CD4-positive, CD25-positive, alpha-beta regulatory T cell (primary cell): Measurements from ENCODE around the gene GALNT18. TPM values are rescaled to one million over a fixed set of nuclear protein-coding genes. Genes with fewer than 3 reads are reported as not detected.

Experiments used
- ATAC-seq, 2 donors: fragments of 150-1000 bp; cut with Tn5 transposase; one replicate each; pipeline ENCODE4 v1.10.0; 2021; ENCODE audit warnings: low read depth in 2 of 2, moderate number of reproducible peaks in 2 of 2, moderate library complexity in 1 of 2
- DNase-seq, 3 donors: peaks; one replicate each; pipeline versions ENCODE4 v3.0.0 to v3.0.0-alpha.2; 2012 to 2022; ENCODE audit warnings: mixed read lengths in 1 of 3
- H3K27ac ChIP-seq: one replicate; pipeline ENCODE4 v1.7.0; 2013; ENCODE audit warnings: mild to moderate bottlenecking, low read length; ENCODE audit not compliant: insufficient read depth, poor library complexity, severe bottlenecking
- H3K27me3 ChIP-seq: one replicate; pipeline ENCODE4 v1.7.0; 2013; ENCODE audit warnings: low read length; ENCODE audit not compliant: control insufficient read depth, insufficient read depth
- H3K36me3 ChIP-seq: one replicate; pipeline ENCODE4 v1.7.0; 2013; ENCODE audit warnings: mild to moderate bottlenecking, low read length, moderate library complexity; ENCODE audit not compliant: control insufficient read depth, insufficient read depth
- H3K4me1 ChIP-seq: 2 replicates; pipeline ENCODE4 v1.7.0; 2013; ENCODE audit warnings: mild to moderate bottlenecking, low read length; ENCODE audit not compliant: insufficient read depth, control insufficient read depth, poor library complexity, severe bottlenecking
- H3K4me3 ChIP-seq: one replicate; pipeline ENCODE4 v1.7.0; 2013; ENCODE audit warnings: low read depth, mild to moderate bottlenecking, low read length, moderate library complexity
- H3K9me3 ChIP-seq, 2 experiments: 1 replicate in 1 of 2; 2 replicates in 1 of 2; pipeline ENCODE4 v1.7.0; 2013; ENCODE audit warnings: low read length in 2 of 2, mild to moderate bottlenecking in 1 of 2, moderate library complexity in 1 of 2; ENCODE audit not compliant: control insufficient read depth in 2 of 2
- H3K27ac Mint-ChIP-seq, 3 donors: one replicate each; pipeline ENCODE4 v1.8.0; 2020 to 2022; ENCODE audit warnings: mild to moderate bottlenecking in 3 of 3, mixed read lengths in 3 of 3, moderate library complexity in 2 of 3
- H3K27me3 Mint-ChIP-seq: one replicate; pipeline ENCODE4 v1.8.0; 2022; ENCODE audit warnings: mild to moderate bottlenecking, mixed read lengths
- H3K36me3 Mint-ChIP-seq: one replicate; pipeline ENCODE4 v1.8.0; 2020; ENCODE audit warnings: mixed read lengths
- H3K4me1 Mint-ChIP-seq, 4 donors: one replicate each; pipeline ENCODE4 v1.8.0; 2020 to 2022; ENCODE audit warnings: mixed read lengths in 4 of 4, mild to moderate bottlenecking in 1 of 4
- H3K4me3 Mint-ChIP-seq, 4 donors: one replicate each; pipeline ENCODE4 v1.8.0; 2020 to 2022; ENCODE audit warnings: mild to moderate bottlenecking in 4 of 4, mixed read lengths in 4 of 4, moderate library complexity in 3 of 4
- H3K9me3 Mint-ChIP-seq, 7 donors: one replicate each; pipeline ENCODE4 v1.8.0; 2020 to 2022; ENCODE audit warnings: mixed read lengths in 7 of 7, mild to moderate bottlenecking in 3 of 7, moderate library complexity in 2 of 7
- polyA plus RNA-seq, 4 donors: library from polyadenylated mRNA; unstranded; fragments of 300-500 nt; fragmentation: Illumina TruSeq; gene quantifications; one replicate each; pipeline ENCODE4 v1.2.3, GENCODE V29; 2021
- total RNA-seq: library from RNA; stranded (reverse); gene quantifications from one replicate; pipeline ENCODE4 v1.2.3, GENCODE V29; 2022

The GALNT18 gene
- total and polyA plus RNA-seq, 5 donors from 2014 or later, result 0.10 TPM; not detected in 4

GRCh38 chr11:11510939-11511338, 110.9 kb downstream of the GALNT18 start:
- Mint-ChIP-seq H3K27me3 (peaks cover 9% of the 10 kb centered on the region), H3K4me1 (no peaks in the 10 kb centered on the region), H3K27ac (no peak overlapping the region), H3K36me3 (no peaks in the 10 kb centered on the region), H3K4me3 (no peak overlapping the region), H3K9me3 (peaks cover 0 to 1% (median 0%) of the 10 kb centered on the region in 7 donors)
- H3K4me3 ChIP-seq, result no peak overlapping the region
- no peaks in the 10 kb centered on the region for H3K36me3 ChIP-seq
- no peak overlapping the region for H3K27ac ChIP-seq
- DNase-seq (no peak), ATAC-seq (no peak)
- H3K27me3 ChIP-seq, result no peaks in the 10 kb centered on the region
- H3K9me3 ChIP-seq, result no peaks in the 10 kb centered on the region
- no peaks in the 10 kb centered on the region for H3K4me1 ChIP-seq

- Mint-ChIP-seq H3K27ac (no peak overlapping the region), H3K4me1 (no peaks in the 10 kb centered on the region), H3K4me3 (no peak overlapping the region), H3K9me3 (peaks cover 0 to 1% (median 0%) of the 10 kb centered on the region in 7 donors), H3K36me3 (no peaks in the 10 kb centered on the region), H3K27me3 (no peaks in the 10 kb centered on the region)
- DNase-seq (no peak), ATAC-seq (no peak)
- no peak overlapping the region for H3K27ac ChIP-seq
- no peaks in the 10 kb centered on the region for H3K27me3 ChIP-seq
- H3K9me3 ChIP-seq, result no peaks in the 10 kb centered on the region
- no peaks in the 10 kb centered on the region for H3K4me1 ChIP-seq
- no peak overlapping the region for H3K4me3 ChIP-seq
- no peaks in the 10 kb centered on the region for H3K36me3 ChIP-seq
These were observed 116.1 kb downstream of the GALNT18 start for GRCh38 chr11:11505692-11506091.

GRCh38 chr11:11505190-11505589, 116.6 kb downstream of the GALNT18 start:
- Histone ChIP-seq H3K36me3 (no peaks in the 10 kb centered on the region), H3K27ac (no peak overlapping the region), H3K4me3 (no peak overlapping the region), H3K27me3 (no peaks in the 10 kb centered on the region), H3K9me3 (no peaks in the 10 kb centered on the region), H3K4me1 (no peaks in the 10 kb centered on the region)
- no peak for ATAC-seq
- H3K36me3 Mint-ChIP-seq, result no peaks in the 10 kb centered on the region
- no peaks in the 10 kb centered on the region for H3K4me1 Mint-ChIP-seq
- no peak overlapping the region for H3K4me3 Mint-ChIP-seq
- no peaks in the 10 kb centered on the region for H3K27me3 Mint-ChIP-seq
- no peak overlapping the region for H3K27ac Mint-ChIP-seq
- peaks cover 0 to 1% (median 0%) of the 10 kb centered on the region in 7 donors for H3K9me3 Mint-ChIP-seq
- no peak for DNase-seq

GRCh38 chr11:11504071-11504470, 117.7 kb downstream of the GALNT18 start:
- no peak overlapping the region for H3K4me3 Mint-ChIP-seq
- no peaks in the 10 kb centered on the region for H3K27me3 ChIP-seq
- no peak overlapping the region for H3K27ac Mint-ChIP-seq
- no peaks in the 10 kb centered on the region for H3K36me3 Mint-ChIP-seq
- no peaks in the 10 kb centered on the region for H3K4me1 ChIP-seq
- peaks cover 0 to 1% (median 0%) of the 10 kb centered on the region in 7 donors for H3K9me3 Mint-ChIP-seq
- H3K4me3 ChIP-seq, result no peak overlapping the region
- no peaks in the 10 kb centered on the region for H3K9me3 ChIP-seq
- ATAC-seq (no peak), DNase-seq (no peak)
- no peaks in the 10 kb centered on the region for H3K27me3 Mint-ChIP-seq
- no peaks in the 10 kb centered on the region for H3K4me1 Mint-ChIP-seq
- no peaks in the 10 kb centered on the region for H3K36me3 ChIP-seq
- no peak overlapping the region for H3K27ac ChIP-seq

GRCh38 chr11:11502263-11502861, 119.4 kb downstream of the GALNT18 start:
- Histone ChIP-seq H3K27me3 (no peaks in the 10 kb centered on the region), H3K27ac (no peak overlapping the region), H3K9me3 (no peaks in the 10 kb centered on the region), H3K36me3 (no peaks in the 10 kb centered on the region), H3K4me1 (no peaks in the 10 kb centered on the region), H3K4me3 (no peak overlapping the region)
- DNase-seq, result no peak
- Mint-ChIP-seq H3K27me3 (no peaks in the 10 kb centered on the region), H3K27ac (no peak overlapping the region), H3K4me1 (no peaks in the 10 kb centered on the region), H3K9me3 (peaks cover 0 to under 1% (median 0%) of the 10 kb centered on the region in 7 donors), H3K36me3 (no peaks in the 10 kb centered on the region), H3K4me3 (no peak overlapping the region)
- no peak for ATAC-seq

GRCh38 chr11:11501546-11502262, 120.1 kb downstream of the GALNT18 start:
- no peaks in the 10 kb centered on the region for H3K4me1 ChIP-seq
- ATAC-seq (no peak), DNase-seq (no peak)
- H3K27ac ChIP-seq, result no peak overlapping the region
- no peaks in the 10 kb centered on the region for H3K36me3 Mint-ChIP-seq
- H3K27me3 Mint-ChIP-seq, result no peaks in the 10 kb centered on the region
- H3K4me3 ChIP-seq, result no peak overlapping the region
- H3K36me3 ChIP-seq, result no peaks in the 10 kb centered on the region
- H3K9me3 ChIP-seq, result no peaks in the 10 kb centered on the region
- H3K27me3 ChIP-seq, result no peaks in the 10 kb centered on the region
- no peaks in the 10 kb centered on the region for H3K9me3 Mint-ChIP-seq
- H3K27ac Mint-ChIP-seq, result no peak overlapping the region
- no peak overlapping the region for H3K4me3 Mint-ChIP-seq
- no peaks in the 10 kb centered on the region for H3K4me1 Mint-ChIP-seq

- H3K4me3 Mint-ChIP-seq, result no peak overlapping the region
- Histone ChIP-seq H3K4me3 (no peak overlapping the region), H3K27me3 (no peaks in the 10 kb centered on the region), H3K4me1 (no peaks in the 10 kb centered on the region), H3K9me3 (no peaks in the 10 kb centered on the region), H3K27ac (no peak overlapping the region), H3K36me3 (no peaks in the 10 kb centered on the region)
- H3K4me1 Mint-ChIP-seq, result no peaks in the 10 kb centered on the region
- no peak overlapping the region for H3K27ac Mint-ChIP-seq
- no peaks in the 10 kb centered on the region for H3K36me3 Mint-ChIP-seq
- no peaks in the 10 kb centered on the region for H3K9me3 Mint-ChIP-seq
- ATAC-seq (no peak), DNase-seq (no peak)
- no peaks in the 10 kb centered on the region for H3K27me3 Mint-ChIP-seq
These were observed 120.9 kb downstream of the GALNT18 start for GRCh38 chr11:11500744-11501487.
